GM18517 (cell line): ENCODE results near the gene NOD2.

ENCODE experiments used
- ATAC-seq: cut with Tn5 transposase; IDR thresholded peaks from one replicate; pipeline ENCODE4 v1.9.1; 2021; ENCODE audit warnings: mild to moderate bottlenecking, moderate library complexity; ENCODE audit not compliant: unreplicated experiment

The NOD2 gene

DNA sequence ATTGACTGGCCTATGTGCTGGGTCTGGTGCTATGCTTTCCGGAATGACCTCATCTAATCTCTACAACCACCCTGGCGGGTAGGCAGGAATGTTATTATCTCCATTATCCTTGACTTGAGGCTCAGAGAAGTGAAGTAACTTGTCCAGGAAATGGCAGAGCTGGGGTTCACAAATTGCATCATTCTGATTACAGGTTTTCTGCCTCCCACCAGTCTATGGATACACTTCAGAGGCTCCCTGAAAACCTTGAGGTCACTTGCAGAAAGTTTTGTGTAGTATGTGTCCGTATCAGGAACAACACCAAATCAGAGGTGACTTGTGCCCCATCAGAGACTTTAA, 19.1 kb downstream of the NOD2 start:
- ATAC-seq, result no peak

DNA sequence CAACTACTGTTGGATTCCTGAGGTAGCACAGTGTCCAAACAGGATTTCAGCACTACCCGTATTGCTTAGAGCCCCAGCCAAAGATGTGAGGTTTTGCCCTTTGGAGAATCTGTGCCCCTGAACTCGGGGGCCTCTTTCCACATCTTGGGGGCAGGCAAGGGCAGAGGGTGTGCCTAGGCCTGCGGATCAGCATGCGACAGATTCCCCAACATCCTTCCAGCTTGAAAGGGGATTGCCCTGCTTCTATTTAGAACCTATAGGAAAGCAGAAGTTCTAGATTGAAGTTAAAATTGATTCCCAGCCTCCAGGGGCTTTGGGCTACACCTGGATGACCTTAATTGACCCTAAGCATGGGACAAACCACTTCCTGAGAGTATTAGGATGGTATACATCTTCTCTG, 19.6 kb downstream of the NOD2 start:
- no peak for ATAC-seq

DNA sequence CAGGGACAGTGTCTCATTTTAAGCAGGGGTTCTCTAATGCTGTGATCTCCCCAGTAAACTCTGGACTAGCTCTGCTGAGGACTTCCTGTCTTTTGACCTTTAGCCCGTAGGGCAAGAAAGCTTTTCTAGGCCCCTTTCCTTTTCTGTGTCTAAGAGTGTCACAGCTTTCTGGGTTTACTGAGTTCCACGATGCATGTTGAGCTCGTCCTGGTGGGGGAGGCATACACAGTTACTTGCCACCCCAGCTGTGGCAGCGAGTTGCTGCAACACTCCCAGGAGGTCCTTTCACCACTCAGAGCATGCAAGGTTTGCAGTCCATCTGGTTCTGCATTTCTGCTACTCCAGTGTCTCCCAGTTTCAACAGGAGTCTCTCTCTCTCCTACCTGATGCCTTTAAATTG, 23.7 kb downstream of the NOD2 start:
- no peak for ATAC-seq

DNA sequence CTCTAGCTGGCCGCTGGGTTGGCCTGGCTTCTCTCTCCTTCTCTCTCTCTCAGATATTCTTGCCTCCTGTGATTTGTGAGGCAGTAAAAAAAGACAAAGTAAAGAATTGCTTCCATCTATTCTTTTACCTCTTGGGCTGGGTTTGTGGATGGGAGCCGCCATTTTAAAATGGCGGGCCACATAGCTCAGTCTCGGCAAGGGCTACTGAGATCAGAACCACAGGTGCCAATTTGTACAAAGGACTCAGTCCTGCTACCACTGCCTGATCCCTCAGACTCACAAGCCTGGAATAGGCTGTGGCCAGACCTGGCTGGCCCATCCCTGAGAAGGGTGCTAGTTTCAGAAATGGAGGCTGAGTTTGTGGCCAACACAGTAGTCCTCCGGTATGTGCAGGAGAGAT, 24.1 kb downstream of the NOD2 start:
- no peak for ATAC-seq

DNA sequence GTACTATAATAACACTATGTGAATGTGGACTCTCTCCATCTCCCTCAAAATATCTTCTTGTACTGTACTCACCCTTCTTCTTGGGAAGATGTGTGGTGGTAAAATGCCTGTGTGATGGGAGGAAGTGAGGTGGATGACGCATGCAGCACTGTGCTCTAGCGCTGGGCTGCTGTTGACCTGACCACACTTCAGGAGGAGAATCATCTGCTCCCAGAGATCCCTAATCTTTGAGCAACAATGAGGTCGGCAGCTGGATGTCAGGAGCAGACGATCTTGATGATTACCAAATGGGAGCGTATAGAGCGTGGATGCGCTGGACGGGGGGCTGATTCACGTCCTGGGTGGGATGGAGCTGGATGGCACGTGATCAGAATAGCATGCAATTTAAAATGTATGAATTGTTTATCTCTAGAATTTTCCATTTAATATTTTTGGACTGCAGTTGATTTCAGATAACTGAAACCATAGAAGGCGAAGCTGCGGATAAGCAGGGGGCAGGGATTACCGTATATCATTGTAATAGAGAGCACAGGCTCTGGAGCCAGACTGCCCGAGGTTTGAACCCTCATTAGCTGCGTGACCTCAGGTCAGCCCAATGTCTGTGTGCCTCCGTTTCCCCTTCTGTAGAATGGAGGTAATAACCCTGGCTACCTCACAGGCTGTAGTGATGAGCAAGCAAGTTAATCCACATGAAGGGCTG, 24.8 kb downstream of the NOD2 start:
- ATAC-seq, result no peak

DNA sequence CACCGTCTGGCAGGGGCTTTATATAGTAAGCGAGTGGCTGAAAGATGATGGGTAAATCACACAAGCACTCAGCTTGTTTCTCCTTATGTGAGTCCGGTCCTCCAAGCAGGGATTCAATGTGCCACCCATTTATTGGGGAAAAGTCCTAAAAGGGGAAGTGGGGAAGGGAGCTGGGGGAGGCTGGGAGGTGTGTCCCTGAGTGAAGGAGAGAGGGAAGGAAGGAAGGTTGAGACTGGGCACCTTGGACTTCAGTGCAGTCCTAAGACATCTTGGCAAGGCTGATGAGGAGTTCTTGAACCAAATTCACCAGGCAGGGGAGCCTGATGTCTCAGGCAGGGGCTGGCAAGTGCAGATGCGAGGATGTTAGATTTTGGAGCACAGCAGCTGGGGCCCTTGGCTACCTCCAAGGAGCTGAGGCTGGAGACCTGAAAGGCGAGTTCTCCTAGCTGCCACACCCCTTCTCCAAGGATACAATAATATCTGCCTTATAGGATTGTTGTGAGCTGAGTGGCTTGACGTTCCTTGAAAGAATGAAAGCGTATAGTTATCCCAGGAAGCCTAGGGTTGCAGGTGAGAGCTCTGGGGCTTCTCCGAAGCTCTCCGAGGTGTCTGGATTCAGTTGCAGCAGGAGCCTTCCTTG, 25.5 kb downstream of the NOD2 start:
- no peak for ATAC-seq

DNA sequence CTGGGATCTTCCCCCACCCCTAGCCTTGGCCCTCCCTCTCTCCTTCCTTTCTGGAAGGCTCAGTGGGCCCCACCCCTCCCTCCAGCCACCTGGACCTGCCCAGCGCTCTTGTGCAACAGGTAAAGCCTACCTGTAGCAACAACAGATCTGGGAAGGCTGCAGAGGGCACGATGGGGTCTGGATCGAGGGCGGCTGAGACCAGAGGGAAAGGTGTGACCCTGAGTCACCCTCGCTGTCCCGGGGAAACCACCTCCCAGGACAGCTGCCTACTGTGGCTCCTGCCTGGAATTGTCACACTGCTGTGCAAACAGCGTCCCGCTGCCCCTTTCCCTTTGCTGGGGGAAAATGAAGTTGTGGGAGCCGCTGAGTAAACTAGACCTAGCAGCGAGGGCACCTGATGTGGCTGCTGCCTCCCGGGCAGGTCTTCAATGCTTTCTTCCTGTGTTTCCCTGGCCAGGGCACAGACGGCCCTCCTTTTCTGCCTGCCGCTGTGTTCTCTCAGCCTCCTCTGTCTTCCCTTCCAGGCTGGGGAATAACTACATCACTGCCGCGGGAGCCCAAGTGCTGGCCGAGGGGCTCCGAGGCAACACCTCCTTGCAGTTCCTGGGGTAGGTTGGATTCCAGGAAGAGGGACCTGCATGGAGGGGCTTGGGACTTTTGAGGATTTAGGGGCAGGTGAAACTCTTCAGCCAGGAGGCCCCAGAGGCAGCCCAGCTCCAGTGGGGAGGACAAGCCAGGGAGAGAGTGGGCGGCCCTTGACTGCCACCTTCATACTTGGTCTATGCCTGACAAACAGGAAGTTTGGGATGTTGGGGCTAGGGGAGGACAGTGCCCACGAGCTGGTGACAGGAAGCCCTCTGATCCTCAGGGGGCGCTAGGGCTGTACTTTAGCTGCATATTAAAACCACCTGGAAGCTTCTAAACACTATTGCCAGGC, 26.3 kb downstream of the NOD2 start:
- ATAC-seq, result no peak

DNA sequence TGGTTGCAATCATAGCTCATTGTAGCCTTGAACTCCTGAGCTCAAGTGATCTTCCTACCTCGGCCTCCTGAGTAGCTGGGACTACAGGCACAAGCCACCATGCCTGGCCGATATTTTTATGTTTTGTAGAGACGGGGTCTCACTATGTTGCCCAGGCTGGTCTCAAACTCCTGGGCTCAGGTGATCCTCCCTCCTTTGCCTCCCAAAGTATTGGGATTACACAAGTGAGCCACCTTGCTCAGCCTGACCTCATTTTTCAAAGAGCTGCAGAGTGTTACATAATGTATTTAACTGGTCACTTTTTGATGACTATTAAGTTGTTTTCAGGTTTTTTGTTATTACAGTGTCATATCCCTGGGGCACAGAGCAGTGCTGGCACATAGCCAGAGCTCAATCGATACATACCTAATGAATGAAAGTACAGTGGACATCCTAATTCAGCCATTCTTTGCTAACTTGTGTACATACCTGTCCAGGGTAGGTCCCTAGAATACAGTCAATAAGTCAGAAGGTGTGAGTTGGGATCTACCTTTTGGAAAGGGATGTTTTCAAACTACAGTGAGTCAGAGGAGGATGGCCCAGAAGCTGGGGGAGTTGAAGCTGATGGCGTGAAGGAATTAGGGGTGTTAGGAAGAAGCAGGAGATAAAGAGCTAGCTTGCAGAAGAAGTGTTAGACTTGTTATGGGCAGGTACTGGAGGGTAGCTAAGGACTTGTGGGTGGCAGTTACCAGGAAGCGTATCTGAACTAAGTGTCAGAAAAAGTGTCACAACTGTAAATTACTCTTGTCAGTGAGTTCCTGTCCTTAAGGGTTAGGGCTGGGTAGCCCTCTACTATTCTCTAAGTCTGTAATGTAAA, 28.4 kb downstream of the NOD2 start:
- ATAC-seq, result no peak

DNA sequence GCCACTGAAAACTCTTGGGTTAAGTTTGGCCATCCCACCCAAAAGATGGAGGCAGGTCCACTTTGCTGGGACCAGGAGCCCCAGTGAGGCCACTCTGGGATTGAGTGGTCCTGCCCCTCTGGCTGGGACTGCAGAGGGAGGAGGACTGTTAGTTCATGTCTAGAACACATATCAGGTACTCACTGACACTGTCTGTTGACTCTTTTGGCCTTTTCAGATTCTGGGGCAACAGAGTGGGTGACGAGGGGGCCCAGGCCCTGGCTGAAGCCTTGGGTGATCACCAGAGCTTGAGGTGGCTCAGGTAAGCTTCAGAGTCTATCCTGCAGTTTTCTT, 29.0 kb downstream of the NOD2 start:
- no peak for ATAC-seq

DNA sequence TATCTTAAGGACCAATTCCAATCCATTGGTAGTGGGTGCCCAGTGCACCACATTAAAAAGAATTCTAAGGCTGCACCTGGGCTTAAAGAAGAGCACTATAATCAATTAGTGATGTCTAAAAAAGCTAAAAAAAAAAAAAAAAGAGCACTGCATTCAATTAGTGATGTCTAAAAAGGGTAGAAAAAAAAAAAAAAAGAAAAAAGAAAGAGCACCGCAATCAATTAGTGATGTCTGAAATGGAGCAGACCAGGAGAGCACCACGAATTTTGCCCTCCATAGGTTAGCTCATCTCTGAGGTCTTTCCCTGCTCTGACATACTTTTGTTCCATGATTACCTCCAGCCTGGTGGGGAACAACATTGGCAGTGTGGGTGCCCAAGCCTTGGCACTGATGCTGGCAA, 29.6 kb downstream of the NOD2 start:
- no peak for ATAC-seq

DNA sequence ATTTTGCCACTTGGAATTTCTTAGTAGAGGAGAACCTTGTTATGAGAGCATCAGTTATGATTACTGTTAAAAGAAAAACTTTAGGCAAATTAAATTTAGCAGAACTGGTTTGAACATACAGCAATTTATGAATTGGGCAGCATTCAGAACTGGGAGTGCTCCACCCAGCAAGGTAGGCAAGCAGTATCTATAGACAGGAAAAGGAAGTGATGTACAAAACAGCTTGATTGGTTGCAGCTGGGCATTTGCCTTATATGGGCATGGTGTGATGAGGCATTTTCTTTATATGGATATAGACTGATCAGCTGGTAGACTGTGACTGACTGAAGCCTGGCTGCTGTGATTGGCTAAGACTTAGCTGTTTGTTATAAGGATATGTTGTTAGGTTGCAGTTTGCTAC, 30.9 kb downstream of the NOD2 start:
- no peak for ATAC-seq

DNA sequence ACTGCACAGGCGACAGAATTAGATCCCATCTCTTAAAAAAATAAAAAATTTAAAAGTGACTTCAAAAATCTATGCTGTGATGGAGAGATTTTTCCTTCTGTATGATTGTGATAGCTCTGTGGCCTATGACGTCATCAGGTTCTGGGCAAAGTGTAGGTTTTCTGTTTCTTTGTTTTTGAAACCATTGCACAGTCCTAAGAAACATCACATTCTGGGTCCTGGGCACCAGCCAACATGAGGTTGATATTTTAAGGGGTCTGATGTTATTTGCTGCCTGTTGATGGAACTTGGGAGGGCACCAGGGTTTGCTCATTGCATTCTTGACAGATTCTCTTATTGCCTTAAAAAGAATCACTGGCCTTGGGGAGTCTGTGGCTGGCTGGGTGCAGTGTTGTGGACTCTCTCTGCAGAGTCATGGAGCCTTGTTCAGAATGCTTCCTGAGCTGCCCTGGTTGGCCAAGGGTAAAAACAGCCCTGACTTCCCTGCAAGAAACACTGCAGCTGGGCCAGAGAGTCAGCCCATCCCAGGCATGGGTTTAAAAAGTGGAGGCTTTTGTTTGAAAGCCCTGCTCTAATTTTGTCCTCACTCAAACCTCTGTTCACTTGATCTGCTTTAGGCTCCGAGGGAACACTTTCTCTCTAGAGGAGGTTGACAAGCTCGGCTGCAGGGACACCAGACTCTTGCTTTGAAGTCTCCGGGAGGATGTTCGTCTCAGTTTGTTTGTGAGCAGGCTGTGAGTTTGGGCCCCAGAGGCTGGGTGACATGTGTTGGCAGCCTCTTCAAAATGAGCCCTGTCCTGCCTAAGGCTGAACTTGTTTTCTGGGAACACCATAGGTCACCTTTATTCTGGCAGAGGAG, 38.0 kb downstream of the NOD2 start:
- ATAC-seq, result no peak

DNA sequence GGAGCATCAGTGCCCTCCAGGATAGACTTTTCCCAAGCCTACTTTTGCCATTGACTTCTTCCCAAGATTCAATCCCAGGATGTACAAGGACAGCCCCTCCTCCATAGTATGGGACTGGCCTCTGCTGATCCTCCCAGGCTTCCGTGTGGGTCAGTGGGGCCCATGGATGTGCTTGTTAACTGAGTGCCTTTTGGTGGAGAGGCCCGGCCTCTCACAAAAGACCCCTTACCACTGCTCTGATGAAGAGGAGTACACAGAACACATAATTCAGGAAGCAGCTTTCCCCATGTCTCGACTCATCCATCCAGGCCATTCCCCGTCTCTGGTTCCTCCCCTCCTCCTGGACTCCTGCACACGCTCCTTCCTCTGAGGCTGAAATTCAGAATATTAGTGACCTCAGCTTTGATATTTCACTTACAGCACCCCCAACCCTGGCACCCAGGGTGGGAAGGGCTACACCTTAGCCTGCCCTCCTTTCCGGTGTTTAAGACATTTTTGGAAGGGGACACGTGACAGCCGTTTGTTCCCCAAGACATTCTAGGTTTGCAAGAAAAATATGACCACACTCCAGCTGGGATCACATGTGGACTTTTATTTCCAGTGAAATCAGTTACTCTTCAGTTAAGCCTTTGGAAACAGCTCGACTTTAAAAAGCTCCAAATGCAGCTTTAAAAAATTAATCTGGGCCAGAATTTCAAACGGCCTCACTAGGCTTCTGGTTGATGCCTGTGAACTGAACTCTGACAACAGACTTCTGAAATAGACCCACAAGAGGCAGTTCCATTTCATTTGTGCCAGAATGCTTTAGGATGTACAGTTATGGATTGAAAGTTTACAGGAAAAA, 38.8 kb downstream of the NOD2 start:
- ATAC-seq, result no peak

DNA sequence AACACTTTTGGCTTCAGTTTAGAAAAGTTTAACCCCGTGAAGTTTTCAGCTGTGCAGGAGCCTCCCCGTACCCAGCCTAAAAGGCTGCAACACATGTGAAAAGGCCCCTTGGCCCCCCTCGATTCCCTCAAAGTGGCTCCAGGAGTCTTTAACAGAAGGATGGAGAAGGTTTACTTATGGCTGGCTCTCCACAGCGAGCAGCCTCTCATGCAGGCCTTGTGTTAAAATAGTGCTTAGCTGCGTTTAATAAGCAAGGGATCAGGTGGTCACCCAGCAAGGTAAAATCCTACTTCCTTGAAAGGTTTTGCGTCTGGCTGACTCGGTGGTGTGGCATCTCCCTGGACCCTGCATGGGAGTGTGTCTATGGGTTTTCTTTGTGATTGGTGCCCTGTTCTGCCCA, 40.1 kb downstream of the NOD2 start:
- ATAC-seq, result no peak

DNA sequence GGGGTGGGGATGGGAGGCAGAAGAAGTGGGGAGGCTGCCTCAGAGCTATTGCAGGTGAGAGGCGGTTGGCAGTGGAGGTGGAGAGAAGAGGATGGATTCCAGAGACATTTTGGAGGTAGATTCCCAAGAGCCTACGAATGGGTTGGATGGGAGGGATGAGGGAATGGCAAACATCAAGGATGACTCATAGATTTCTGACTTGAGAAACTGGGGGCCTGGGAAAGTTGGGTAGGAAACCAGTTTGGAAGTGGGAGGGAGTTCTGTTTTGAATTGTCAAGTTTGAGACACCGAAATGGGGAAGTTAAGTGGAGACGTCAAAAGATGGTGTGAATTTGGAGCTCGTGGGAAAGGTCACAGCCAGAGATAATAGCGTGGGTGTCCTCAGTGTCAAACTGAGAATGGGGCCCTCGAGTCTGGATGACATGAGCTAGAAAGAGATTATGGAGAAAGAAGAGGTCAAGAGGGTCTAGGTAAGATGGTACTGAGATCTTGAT, 42.3 kb downstream of the NOD2 start:
- no peak for ATAC-seq

DNA sequence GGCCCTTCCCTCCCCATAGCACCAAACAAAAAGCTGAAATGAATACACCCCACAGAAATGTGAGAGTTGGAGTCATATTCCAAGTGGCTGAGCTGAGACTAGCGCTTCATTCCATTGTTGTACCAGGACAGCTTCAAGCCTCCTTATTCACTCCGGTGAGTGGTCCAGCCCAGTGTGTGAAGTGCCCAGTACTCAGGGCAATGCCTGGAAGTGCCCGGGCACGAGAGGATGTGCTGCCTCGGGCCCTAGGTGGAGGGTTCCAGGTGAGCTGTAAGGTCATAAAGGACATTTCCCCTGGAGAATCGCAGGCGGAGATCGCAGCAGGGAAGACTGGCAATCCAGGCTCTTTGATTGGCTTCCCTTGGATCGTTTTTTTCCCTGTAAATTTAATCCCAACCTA, 43.0 kb downstream of the NOD2 start:
- ATAC-seq, result no peak

DNA sequence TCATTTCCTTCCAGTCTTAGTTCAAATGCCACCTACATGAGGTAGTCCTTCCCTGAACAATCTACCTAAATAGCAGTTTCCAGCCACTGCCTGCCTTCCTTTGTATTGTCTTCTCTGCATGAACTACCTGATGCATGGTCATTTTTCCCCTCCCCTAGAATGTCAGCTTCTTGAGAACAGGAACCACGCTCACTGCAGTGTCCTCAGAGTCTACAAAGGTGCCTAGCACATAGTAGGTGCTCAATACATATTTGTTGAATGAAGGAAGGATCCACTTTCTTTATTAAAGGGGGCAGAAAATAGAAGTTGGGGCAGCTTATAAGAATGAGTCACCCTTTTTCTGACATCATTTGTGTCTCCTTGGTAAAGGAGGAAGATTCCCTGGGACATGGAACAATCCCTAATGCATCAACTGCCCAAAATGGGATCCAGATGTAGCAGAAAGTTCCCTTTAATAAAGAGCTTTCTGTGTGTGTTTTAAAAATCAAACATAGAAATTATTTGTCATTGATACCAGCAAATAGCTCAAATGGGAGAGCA, 44.1 kb downstream of the NOD2 start:
- no peak for ATAC-seq

DNA sequence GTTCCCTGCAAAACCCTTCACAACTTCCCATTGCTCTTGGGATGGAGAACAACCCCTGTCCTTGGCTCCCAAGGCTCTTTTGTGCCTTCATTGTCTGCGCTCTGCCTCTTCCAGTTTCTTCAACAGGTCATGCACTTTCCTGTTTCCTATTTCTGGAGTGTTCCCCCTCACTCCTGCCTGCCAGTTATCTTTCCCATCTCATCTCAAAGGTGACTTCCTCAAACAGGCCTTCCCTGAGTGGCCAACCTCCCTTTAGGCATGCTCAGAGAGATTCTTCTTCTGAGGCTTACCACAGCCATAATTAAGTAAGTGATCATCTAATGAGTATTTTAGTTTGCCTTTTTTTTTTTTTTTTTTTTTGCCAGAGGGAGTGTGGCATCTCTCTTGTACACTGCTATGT, 45.6 kb downstream of the NOD2 start:
- no peak for ATAC-seq

DNA sequence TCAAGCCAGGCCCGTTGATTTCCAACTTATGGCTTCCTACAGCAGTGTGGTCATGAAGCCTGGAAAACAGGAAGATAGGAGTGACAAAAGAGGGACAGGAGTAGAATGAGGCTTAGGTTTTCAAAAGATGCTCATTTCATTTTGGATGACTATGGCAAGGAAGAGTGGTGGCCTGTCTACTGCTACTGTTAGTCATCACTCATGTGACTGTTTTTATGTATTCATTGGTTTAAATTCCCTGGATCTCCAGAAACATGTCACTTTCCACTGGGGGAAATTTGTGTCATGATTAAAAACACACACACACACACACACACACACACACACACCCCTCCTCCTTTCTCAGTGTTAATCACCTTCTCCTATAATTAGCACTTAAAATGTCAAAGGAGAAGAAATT, 47.3 kb downstream of the NOD2 start:
- ATAC-seq, result no peak
